ENCODE data around the gene TTC28. TPM values are rescaled to one million over a fixed set of nuclear protein-coding genes. Genes with fewer than 3 reads are reported as not detected.

TTC28 gene
- total RNA-seq, 1 donor from 2014 or later: 1.3 TPM

DNA sequence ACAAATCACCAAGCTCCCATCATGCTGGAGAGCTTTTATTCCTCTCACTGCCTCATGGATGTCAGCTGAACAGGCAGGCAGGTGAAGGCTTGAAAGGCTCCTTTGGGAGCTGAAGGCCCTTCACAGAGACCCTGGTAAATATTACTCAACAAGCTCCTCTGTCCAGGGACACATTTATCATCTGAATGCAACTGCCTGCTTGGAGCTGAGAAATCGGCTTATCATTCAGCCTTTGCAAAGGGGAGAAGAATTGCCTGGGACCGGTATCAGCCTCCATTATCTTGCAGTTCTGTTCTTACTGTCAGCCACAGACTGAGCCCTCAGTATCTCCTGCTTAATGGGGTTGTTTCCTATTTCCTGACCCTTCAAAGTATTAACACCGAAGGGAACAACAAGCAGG is 646.8 kb downstream of the TTC28 start:
- no peak for DNase-seq
- no peaks in the 10 kb centered on the region for H3K36me3 Mint-ChIP-seq (ENCODE audit: low read depth)
- H3K27me3 Mint-ChIP-seq: peaks cover 10% of the 10 kb centered on the region
- no peak overlapping the region for H3K4me3 Mint-ChIP-seq
- H3K9me3 Mint-ChIP-seq: peaks cover 4% of the 10 kb centered on the region
- intact Hi-C loops (cut with micrococcal nuclease): no loop called here
- H3K27ac Mint-ChIP-seq: no peak overlapping the region
- no peaks in the 10 kb centered on the region for H3K4me1 Mint-ChIP-seq

DNA sequence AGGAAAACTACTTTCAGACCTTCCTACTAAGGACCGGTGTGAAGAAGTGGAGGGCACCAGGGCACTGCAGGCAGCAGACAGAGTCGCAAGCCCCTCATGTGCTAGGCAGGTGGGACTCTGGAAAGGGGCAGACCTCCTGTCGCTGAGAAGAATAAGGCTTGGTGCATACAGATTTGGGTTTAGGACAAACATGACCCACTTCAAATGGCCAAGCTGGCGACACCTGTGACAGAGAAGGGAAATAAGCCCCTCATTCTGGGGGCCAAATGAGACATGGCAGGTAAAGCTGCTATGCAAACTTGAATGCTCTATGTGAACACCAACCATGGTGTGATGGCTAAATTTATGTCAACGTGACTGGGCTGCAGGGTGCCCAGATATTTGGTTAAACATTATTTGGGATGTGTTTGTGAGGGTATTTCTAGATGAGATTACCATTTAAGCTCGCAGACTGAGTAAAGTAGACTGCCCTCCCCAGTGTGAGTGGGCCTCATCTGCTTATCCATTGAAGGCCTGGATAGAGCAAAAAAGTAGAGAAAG is 648.2 kb downstream of the TTC28 start:
- no peak for DNase-seq
- Mint-ChIP-seq H3K36me3 (ENCODE audit: low read depth) (no peaks in the 10 kb centered on the region), H3K4me3 (no peak overlapping the region), H3K4me1 (no peaks in the 10 kb centered on the region), H3K27me3 (peaks cover 7% of the 10 kb centered on the region), H3K27ac (no peak overlapping the region), H3K9me3 (no peaks in the 10 kb centered on the region)
- intact Hi-C loops (cut with micrococcal nuclease): no loop called here

DNA sequence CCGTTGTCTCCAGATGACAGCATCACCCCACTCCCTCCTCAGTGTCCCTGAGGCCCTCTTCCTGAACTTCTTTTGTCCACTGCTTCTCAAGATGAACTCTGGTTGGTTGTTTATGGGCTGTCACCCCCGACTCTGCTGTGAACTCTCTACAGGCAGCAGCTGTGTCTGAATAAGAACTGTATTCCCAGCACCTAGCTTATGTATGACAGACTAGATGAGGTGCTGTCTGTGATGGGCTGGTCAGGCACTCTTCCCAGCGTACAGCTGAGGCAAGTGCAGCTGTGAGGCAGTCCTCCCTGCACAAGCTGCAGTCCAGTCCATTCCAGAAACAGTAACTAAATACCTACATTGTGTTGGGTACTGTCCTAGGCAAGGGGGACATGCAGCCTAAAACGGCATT is 649.2 kb downstream of the TTC28 start:
- Mint-ChIP-seq H3K36me3 (ENCODE audit: low read depth) (no peaks in the 10 kb centered on the region), H3K27me3 (peaks cover 4% of the 10 kb centered on the region), H3K4me3 (no peak overlapping the region), H3K9me3 (no peaks in the 10 kb centered on the region), H3K4me1 (no peaks in the 10 kb centered on the region), H3K27ac (no peak overlapping the region)
- no peak for DNase-seq
- intact Hi-C loops (cut with micrococcal nuclease): no loop called here

DNA sequence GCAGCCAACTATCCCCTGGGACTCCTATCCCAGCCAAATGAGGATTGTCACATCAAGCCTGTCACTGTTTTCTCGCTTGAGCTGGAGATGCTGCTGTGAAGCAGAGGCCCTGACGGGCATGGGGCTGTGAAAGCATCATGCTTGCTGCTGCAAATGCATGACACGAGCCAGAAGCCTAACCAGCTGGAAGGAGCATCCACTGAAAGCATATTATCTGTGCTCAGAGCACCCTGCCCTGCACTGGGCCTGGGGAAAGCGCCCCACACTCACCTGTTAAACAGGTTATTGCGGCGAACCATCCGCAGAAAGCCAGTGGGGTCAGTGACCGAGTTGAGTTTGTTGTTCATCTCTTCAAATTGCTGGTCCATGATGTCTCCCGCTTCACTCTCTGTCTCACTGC is 649.7 kb downstream of the TTC28 start:
- H3K27me3 Mint-ChIP-seq: peaks cover 4% of the 10 kb centered on the region
- intact Hi-C loops (cut with micrococcal nuclease): no loop called here
- no peak overlapping the region for H3K4me3 Mint-ChIP-seq
- H3K9me3 Mint-ChIP-seq: no peaks in the 10 kb centered on the region
- DNase-seq: no peak
- H3K4me1 Mint-ChIP-seq: no peaks in the 10 kb centered on the region
- no peak overlapping the region for H3K27ac Mint-ChIP-seq
- H3K36me3 Mint-ChIP-seq (ENCODE audit: low read depth): no peaks in the 10 kb centered on the region

DNA sequence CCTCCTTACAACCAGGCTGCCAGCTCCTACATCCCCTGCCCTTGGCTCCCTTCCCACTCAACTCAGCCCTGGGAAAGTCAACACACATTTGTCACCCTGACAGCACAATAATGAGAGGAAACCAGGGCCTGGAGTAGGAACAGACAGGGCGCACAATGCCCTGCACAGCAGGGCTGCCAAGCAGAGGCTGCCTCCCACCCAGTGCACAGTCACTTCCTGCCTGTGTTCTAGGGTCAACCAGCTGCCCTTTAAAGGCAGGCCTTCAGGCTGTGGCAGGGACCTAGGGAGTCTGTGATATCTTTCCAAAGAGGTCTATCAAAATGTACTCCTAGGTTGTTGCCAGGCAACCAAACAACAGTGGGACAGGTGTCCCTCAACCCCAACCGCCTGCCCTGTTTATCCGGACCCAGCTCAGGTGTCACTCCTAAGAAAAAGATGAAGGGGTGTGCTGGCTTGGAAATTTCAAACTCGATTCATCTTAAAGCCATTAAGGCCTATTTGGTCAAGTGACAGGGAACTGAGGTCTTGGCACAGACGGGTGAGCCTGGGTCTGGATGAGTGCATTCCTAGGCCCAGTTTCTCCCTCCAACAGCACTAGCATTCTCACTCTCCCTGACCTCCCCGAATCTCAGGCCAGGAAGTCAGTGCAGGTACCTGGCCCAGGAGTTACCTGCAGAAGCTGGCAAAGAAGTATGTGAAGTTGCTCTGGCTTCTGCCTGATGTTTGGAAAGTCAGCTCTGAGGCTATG is 650.3 kb downstream of the TTC28 start:
- no peak overlapping the region for H3K27ac Mint-ChIP-seq
- H3K36me3 Mint-ChIP-seq (ENCODE audit: low read depth): no peaks in the 10 kb centered on the region
- intact Hi-C loops (cut with micrococcal nuclease): no loop called here
- H3K4me1 Mint-ChIP-seq: no peaks in the 10 kb centered on the region
- no peak overlapping the region for H3K4me3 Mint-ChIP-seq
- H3K27me3 Mint-ChIP-seq: peaks cover 4% of the 10 kb centered on the region
- DNase-seq: no peak
- no peaks in the 10 kb centered on the region for H3K9me3 Mint-ChIP-seq

DNA sequence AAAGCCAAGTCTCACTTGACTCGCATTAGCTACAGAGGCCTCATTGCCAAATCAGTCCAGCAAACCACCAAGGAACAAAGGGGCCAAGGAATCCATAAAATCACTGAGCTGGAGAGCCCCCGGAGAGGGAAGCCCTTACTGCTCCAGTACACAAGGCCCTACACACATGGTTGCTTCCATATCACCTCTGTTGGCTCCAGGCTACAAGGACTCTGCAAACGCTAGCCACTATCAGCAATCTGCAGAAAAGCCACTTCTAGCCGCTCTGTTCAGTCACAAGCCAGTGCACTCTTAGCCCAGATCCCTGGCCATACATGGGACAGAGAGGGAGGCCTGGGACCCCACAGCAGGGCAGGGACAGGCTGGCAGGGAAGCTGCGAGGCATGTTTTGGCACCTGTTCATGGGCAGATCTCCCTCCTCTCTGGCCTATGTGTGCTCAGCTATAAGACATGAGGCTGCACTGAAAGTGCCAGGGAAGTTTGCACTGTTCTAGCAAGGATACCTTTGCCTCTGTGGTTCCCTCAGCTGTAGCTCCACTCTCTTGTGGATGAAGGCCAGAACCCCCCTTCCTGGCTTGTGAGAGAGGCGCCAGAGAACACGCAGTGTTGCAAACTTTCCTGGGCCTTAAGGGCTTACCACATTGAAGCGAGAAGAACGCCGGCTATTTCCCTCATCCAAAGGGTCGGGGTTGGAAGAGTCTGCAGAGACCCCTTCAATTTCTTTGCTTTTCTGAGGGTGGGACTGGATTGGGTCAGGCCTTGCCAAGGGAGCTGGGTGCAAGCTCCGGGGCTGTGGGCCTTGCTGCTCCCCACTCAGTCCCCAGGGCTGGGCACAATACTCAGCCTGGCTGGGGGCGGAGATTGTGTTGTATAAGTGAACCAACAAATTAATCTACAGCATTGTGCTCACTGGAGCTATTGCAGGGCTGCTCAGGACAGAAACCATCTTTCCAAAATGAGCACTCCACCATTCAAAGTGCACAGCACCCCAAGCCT is 651.9 kb downstream of the TTC28 start:
- no peaks in the 10 kb centered on the region for H3K36me3 Mint-ChIP-seq (ENCODE audit: low read depth)
- H3K27ac Mint-ChIP-seq: no peak overlapping the region
- DNase-seq: no peak
- intact Hi-C loops (cut with micrococcal nuclease): no loop called here
- H3K4me1 Mint-ChIP-seq: no peaks in the 10 kb centered on the region
- H3K4me3 Mint-ChIP-seq: no peak overlapping the region
- no peaks in the 10 kb centered on the region for H3K27me3 Mint-ChIP-seq
- no peaks in the 10 kb centered on the region for H3K9me3 Mint-ChIP-seq

DNA sequence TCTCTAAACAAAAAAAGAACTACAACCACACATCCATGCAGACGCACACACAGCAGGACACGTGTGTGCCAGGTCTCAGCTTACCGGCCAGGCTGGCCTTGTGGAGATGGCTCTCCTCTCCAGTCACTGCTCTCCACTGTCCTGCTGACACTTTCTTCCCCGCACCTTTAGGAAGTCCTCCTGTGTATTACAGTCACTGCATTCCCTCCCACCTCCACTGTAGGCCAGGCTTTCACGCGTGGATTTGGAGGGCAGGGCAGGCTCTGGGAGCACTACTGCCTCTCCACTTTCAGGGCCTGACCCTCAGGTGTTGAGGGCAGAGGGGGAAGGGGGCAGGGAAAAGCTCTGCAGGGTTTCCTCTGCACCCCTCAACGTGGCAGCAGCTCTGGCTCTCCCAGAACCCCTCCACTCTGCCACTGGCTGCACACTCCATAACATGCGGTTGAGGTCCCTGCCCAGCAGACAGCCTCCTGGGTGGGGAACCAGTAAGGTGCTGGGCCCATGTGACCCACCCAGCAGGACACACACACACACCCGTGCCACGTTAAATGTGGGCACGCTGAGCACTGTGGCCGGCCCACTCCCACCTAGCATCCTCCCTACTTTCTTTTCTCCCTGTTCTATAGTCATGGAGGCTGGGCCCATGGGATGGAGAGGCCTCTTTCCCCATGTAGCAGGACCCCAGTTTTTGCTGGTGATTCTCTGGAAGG is 653.6 kb downstream of the TTC28 start:
- Mint-ChIP-seq H3K27me3 (no peaks in the 10 kb centered on the region), H3K4me1 (no peaks in the 10 kb centered on the region), H3K27ac (no peak overlapping the region), H3K36me3 (ENCODE audit: low read depth) (no peaks in the 10 kb centered on the region), H3K9me3 (no peaks in the 10 kb centered on the region), H3K4me3 (no peak overlapping the region)
- intact Hi-C loops (cut with micrococcal nuclease): no loop called here
- no peak for DNase-seq

DNA sequence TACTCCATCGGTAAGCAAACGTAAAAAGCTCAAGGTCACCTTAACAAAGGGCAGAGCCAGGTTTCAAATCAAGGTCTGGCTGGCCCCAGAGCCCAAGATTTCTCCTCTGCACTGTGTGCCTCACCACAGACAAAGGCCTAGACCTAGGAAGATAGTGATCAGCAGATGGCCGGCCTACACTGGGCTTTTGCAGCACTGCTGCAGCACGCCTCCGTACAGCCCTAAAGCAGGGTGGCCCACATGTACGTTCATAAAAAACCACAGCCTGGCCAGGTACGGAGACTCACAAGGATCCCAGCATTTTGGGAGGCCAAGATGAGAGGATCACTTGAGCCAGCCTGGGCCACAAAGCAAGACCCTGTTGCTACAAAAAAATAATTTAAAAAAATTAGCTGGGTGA is 654.3 kb downstream of the TTC28 start:
- Mint-ChIP-seq H3K27ac (no peak overlapping the region), H3K9me3 (no peaks in the 10 kb centered on the region), H3K27me3 (no peaks in the 10 kb centered on the region), H3K4me3 (no peak overlapping the region), H3K4me1 (no peaks in the 10 kb centered on the region), H3K36me3 (ENCODE audit: low read depth) (no peaks in the 10 kb centered on the region)
- intact Hi-C loops (cut with micrococcal nuclease): no loop called here
- no peak for DNase-seq

DNA sequence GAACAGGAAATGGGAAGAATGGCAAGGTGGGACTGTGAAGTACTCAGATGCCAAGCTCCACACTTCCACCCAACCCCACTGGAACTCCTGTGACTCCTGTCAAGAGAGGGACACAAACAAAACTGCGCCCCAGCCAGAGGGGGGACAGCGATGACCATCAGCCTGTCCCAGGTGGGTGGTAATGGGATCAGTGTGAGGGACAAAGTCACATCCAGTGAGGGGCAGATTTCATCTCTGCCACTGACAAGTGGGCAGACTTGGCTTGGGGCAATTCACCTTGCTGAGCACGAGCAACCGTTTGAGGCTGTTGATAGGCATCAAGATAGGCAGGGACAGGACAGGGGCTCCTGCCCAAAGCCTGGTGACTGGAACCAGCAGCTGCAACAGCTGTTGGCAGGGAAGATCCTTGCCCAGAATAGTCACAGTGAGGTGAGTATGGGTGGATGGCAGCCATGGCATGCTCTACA is 655.2 kb downstream of the TTC28 start:
- no peak overlapping the region for H3K4me3 Mint-ChIP-seq
- H3K4me1 Mint-ChIP-seq: peaks cover 2% of the 10 kb centered on the region
- no peaks in the 10 kb centered on the region for H3K9me3 Mint-ChIP-seq
- H3K27me3 Mint-ChIP-seq: no peaks in the 10 kb centered on the region
- no peak overlapping the region for H3K27ac Mint-ChIP-seq
- H3K36me3 Mint-ChIP-seq (ENCODE audit: low read depth): no peaks in the 10 kb centered on the region
- intact Hi-C loops (cut with micrococcal nuclease): no loop called here
- DNase-seq: no peak

DNA sequence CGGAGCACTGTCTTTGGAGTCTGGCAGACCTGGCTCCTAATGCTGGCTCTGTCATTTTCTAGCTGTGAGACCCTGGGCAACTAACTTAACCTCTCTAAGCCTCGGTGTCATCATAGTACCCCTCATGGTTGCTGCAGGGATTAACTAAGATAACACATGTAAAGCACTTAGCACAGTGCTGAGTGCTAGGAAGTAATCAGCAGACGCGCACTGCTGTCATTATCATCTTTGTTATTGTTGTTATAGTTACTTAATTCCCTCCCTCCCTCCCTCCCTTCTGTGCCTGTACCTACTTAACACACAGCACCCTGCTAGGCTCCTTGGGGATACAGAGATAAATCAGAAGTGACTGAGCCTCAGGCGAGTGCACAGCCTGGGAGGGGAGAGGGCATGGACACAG is 655.9 kb downstream of the TTC28 start:
- Mint-ChIP-seq H3K27ac (no peak overlapping the region), H3K9me3 (no peaks in the 10 kb centered on the region), H3K4me3 (no peak overlapping the region), H3K27me3 (no peaks in the 10 kb centered on the region), H3K36me3 (ENCODE audit: low read depth) (no peaks in the 10 kb centered on the region), H3K4me1 (peaks cover 2% of the 10 kb centered on the region)
- intact Hi-C loops (cut with micrococcal nuclease): no loop called here
- no peak for DNase-seq

DNA sequence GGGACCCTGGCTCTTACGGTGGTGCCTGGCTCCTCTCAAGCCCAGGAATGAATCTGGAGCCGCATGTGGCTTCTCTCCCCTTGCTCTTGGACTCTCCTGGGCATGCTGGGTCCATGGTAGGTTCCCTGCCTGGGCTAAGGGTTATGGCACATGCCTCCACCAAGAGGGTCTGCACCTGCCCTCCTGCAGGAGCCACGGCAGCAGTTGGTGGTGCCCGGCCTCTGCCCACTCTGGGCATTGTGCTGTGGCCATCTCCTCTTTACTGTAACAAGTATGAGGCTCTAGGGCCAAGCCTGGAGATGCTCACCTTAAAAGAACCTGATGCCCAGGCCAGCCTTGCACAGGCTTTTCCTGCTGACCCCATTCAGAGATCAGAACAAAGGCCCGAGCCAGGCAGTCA is 656.6 kb downstream of the TTC28 start:
- H3K4me3 Mint-ChIP-seq: no peak overlapping the region
- DNase-seq: no peak
- intact Hi-C loops (cut with micrococcal nuclease): no loop called here
- no peak overlapping the region for H3K27ac Mint-ChIP-seq
- H3K4me1 Mint-ChIP-seq: peaks cover 2% of the 10 kb centered on the region
- H3K9me3 Mint-ChIP-seq: no peaks in the 10 kb centered on the region
- no peaks in the 10 kb centered on the region for H3K36me3 Mint-ChIP-seq (ENCODE audit: low read depth)
- H3K27me3 Mint-ChIP-seq: no peaks in the 10 kb centered on the region

DNA sequence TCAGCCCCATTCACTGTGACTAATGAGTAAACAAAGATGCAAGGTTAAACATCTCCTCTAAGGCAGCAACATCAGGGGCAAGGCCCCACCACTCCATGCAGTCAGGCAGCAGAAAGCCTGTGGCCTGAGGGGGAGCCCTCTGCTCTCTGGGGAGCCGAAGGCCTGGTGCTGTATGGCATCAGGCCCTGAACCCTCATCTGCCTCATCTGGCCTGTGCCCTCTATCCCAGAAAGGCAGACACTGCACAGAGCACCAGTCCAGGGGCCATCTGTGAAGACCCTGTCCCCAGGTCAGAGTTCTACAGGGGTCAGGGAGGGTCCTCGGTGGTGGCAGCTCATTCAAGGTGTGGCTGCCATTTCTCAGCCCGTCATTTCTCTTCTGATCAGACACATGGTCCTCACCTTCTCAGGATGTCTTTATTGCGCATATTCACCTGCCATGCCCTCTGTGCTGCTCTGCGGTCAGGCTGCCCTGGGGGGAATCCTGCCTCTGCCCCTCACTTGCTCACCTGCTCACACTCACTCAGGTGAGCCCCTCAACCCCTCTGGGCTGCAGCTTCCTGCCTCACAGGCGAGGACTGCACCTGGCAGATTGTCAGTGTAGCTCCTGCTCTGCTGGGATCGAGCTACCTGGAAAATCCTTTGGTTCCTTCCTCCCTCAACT is 657.5 kb downstream of the TTC28 start:
- Mint-ChIP-seq H3K27ac (no peak overlapping the region), H3K27me3 (no peaks in the 10 kb centered on the region), H3K36me3 (ENCODE audit: low read depth) (no peaks in the 10 kb centered on the region), H3K4me3 (no peak overlapping the region), H3K9me3 (no peaks in the 10 kb centered on the region), H3K4me1 (peaks cover 2% of the 10 kb centered on the region)
- intact Hi-C loops (cut with micrococcal nuclease): no loop called here
- DNase-seq: no peak
